ENCODE measurements around the gene TMED5.
"Not testable (repeated sequence)": the region's sequence is repeated elsewhere in the genome, so short reads cannot be mapped to it uniquely, and the experiment has no call there.

The TMED5 gene

GRCh38 chr1:93171549-93172034, 8.6 kb downstream of the TMED5 start:
- FAIRE-seq, result no peak

GRCh38 chr1:93170141-93170678, 10.0 kb downstream of the TMED5 start:
- FAIRE-seq, result not testable (repeated sequence)

- no peak for FAIRE-seq
These were observed 13.2 kb downstream of the TMED5 start for GRCh38 chr1:93167006-93167405.

- not testable (repeated sequence) for FAIRE-seq
These were observed 14.3 kb downstream of the TMED5 start for GRCh38 chr1:93165895-93166294.

- FAIRE-seq, result no peak
These were observed 15.4 kb downstream of the TMED5 start for GRCh38 chr1:93164816-93165215.

- FAIRE-seq, result not testable (repeated sequence)
These were observed 16.9 kb downstream of the TMED5 start for GRCh38 chr1:93163314-93163713.

GRCh38 chr1:93159337-93159736, 20.9 kb downstream of the TMED5 start:
- FAIRE-seq, result no peak

GRCh38 chr1:93155335-93155734, 24.9 kb downstream of the TMED5 start:
- FAIRE-seq, result peak; percentile 6

GRCh38 chr1:93154898-93155297, 25.3 kb downstream of the TMED5 start:
- FAIRE-seq, result no peak

GRCh38 chr1:93152835-93153234, 27.4 kb downstream of the TMED5 start:
- no peak for FAIRE-seq

GRCh38 chr1:93151474-93151873, 28.7 kb downstream of the TMED5 start:
- no peak for FAIRE-seq

GRCh38 chr1:93150729-93151128, 29.5 kb downstream of the TMED5 start:
- no peak for FAIRE-seq

- FAIRE-seq, result no peak
These were observed 32.2 kb downstream of the TMED5 start for GRCh38 chr1:93148001-93148400.

GRCh38 chr1:93143769-93144168, 36.4 kb downstream of the TMED5 start:
- FAIRE-seq, result peak; percentile 48

- FAIRE-seq, result no peak
These were observed 37.1 kb downstream of the TMED5 start for GRCh38 chr1:93143136-93143535.

- no peak for FAIRE-seq
These were observed 38.1 kb downstream of the TMED5 start for GRCh38 chr1:93142161-93142560.

GRCh38 chr1:93140106-93140505, 40.1 kb downstream of the TMED5 start:
- no peak for FAIRE-seq

- peak; percentile 85 for FAIRE-seq
These were observed 42.5 kb downstream of the TMED5 start for GRCh38 chr1:93137604-93138292.

- no peak for FAIRE-seq
These were observed 43.8 kb downstream of the TMED5 start for GRCh38 chr1:93136445-93136844.

- FAIRE-seq, result no peak
These were observed 47.6 kb downstream of the TMED5 start for GRCh38 chr1:93132638-93133037.

GRCh38 chr1:93129507-93130099, 50.6 kb downstream of the TMED5 start:
- FAIRE-seq, result peak; percentile 46

- FAIRE-seq, result no peak
These were observed 55.5 kb downstream of the TMED5 start for GRCh38 chr1:93124556-93125355.

GRCh38 chr1:93123201-93123783, 56.9 kb downstream of the TMED5 start:
- FAIRE-seq, result no peak

Measured in G401.6 (cell line).